BJ (cell line): ENCODE results near the gene LATS2. TPM values are rescaled to one million over a fixed set of nuclear protein-coding genes. Genes with fewer than 3 reads are reported as not detected.

Experiments
- CTCF ChIA-PET: fragments of 350-600 bp; formaldehyde crosslinking; extraction: SDS; loops from one replicate; lab custom pipeline; 2021; ENCODE audit warnings: antibody characterized with exemption, inconsistent platforms; lab: Yijun Ruan, JAX
- POLR2A ChIA-PET: fragments of 300-600 bp; sonication (Branson Sonifier 250); formaldehyde crosslinking; extraction: SDS; loops from one replicate; lab custom pipeline; 2021; ENCODE audit warnings: antibody characterized with exemption; lab: Charles Lee
- DNase-seq: peaks from one replicate; pipeline ENCODE4 v3.0.0-alpha.2; 2011; ENCODE audit warnings: low read depth
- H3K27me3 ChIP-seq: 2 replicates; pipeline ENCODE4 v1.6.0; 2011; ENCODE audit warnings: low read length; ENCODE audit not compliant: control insufficient read depth, insufficient read depth
- H3K36me3 ChIP-seq: 2 replicates; pipeline ENCODE4 v1.5.1; 2011; ENCODE audit warnings: low read length; ENCODE audit not compliant: control insufficient read depth, insufficient read depth
- H3K4me3 ChIP-seq: 2 replicates; pipeline ENCODE4 v1.5.1; 2011; ENCODE audit warnings: low read depth, mild to moderate bottlenecking, control low read depth, low read length
- CTCF ChIP-seq: IDR thresholded peaks from 2 replicates; pipeline ENCODE4 v1.5.1; 2011; ENCODE audit warnings: low read depth, mild to moderate bottlenecking, control low read depth, inconsistent platforms, low read length, moderate library complexity; ENCODE audit not compliant: insufficient read depth
- polyA plus RNA-seq: library from polyadenylated mRNA; depleted of rRNA; stranded (reverse); fragments of >200 nt; gene quantifications from 2 replicates; pipeline ENCODE4 v1.2.3, GENCODE V29; 2011

LATS2 gene
- polyA plus RNA-seq, 1 experiment = 20.0 TPM

- Histone ChIP-seq H3K36me3 (no peaks in the 10 kb centered on the region), H3K27me3 (no peaks in the 10 kb centered on the region), H3K4me3 (no peak overlapping the region)
- ChIA-PET POLR2A (interaction anchor here (0.6 kb wide), 1 partner anchor 169 kb away, joined by 19 read pairs; no protein-coding TSS in a partner anchor), CTCF (interaction anchor here (1.1 kb wide), 1 partner anchor 10 kb away, joined by 3 read pairs; no protein-coding TSS in a partner anchor)
- DNase-seq = no peak
- no peak for TF ChIP-seq CTCF
Observed at GRCh38 chr13:21101865-21102576, 40.6 kb upstream of the LATS2 start.

- no peak for DNase-seq
- POLR2A ChIA-PET = no interaction called here
Observed at GRCh38 chr13:21100994-21101757, 39.8 kb upstream of the LATS2 start.

GRCh38 chr13:21100211-21100610, 38.8 kb upstream of the LATS2 start:
- ChIA-PET POLR2A (no interaction called here), CTCF (no interaction called here)
- no peak for DNase-seq
- Histone ChIP-seq H3K36me3 (no peaks in the 10 kb centered on the region), H3K4me3 (no peak overlapping the region), H3K27me3 (no peaks in the 10 kb centered on the region)
- TF ChIP-seq CTCF = no peak

More at GRCh38 chr13:21100994-21101757, 39.8 kb upstream of the LATS2 start:
- TF ChIP-seq CTCF = no peak
- Histone ChIP-seq H3K4me3 (no peak overlapping the region), H3K36me3 (no peaks in the 10 kb centered on the region), H3K27me3 (no peaks in the 10 kb centered on the region)
- CTCF ChIA-PET = no interaction called here

- CTCF ChIA-PET = no interaction called here
- Histone ChIP-seq H3K36me3 (no peaks in the 10 kb centered on the region), H3K27me3 (no peaks in the 10 kb centered on the region), H3K4me3 (no peak overlapping the region)
- POLR2A ChIA-PET = no interaction called here
- no peak for TF ChIP-seq CTCF
- no peak for DNase-seq
Observed at GRCh38 chr13:21095311-21095710, 33.9 kb upstream of the LATS2 start.

GRCh38 chr13:21089830-21090229, 28.4 kb upstream of the LATS2 start:
- CTCF ChIA-PET = no interaction called here
- POLR2A ChIA-PET = no interaction called here
- TF ChIP-seq CTCF = no peak
- DNase-seq = no peak
- Histone ChIP-seq H3K36me3 (no peaks in the 10 kb centered on the region), H3K4me3 (no peak overlapping the region), H3K27me3 (no peaks in the 10 kb centered on the region)
